Myocyte (in vitro differentiated cells): Measurements from ENCODE around the gene KDM4D. TPM values are rescaled to one million over a fixed set of nuclear protein-coding genes. Genes with fewer than 3 reads are reported as not detected.
"Not testable (repeated sequence)": the region's sequence is repeated elsewhere in the genome, so short reads cannot be mapped to it uniquely, and the experiment has no call there.

ENCODE experiments used
- DNase-seq: peaks from one replicate; pipeline ENCODE4 v3.0.0-alpha.2; 2012; ENCODE audit warnings: low read depth
- total RNA-seq: library from RNA; depleted of rRNA; stranded (reverse); fragments of >200 nt; gene quantifications from 2 replicates; pipeline ENCODE4 v1.2.3, GENCODE V29; 2014

The KDM4D gene
- total RNA-seq, 1 donor from 2014 or later, result 1.6 TPM

DNA sequence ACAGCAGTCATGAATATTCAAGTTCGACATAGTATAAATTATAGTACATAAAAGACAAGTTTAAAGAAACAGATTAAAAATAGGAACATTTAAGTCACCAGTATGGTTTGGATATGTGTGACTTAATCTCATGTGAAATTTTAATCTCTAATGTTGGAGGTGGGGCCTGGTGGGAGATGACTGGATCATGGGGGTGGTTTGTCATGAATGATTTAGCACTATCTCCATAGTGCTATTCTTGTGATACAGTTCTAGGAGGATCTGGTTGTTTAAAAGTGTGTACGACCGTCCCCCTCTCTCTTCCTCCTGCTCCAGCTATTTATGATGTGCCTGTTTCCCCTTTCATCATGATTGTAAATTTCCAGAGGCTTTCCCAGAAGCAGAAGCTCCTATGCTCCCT, 54.8 kb downstream of the KDM4D start:
- DNase-seq, result no peak

DNA sequence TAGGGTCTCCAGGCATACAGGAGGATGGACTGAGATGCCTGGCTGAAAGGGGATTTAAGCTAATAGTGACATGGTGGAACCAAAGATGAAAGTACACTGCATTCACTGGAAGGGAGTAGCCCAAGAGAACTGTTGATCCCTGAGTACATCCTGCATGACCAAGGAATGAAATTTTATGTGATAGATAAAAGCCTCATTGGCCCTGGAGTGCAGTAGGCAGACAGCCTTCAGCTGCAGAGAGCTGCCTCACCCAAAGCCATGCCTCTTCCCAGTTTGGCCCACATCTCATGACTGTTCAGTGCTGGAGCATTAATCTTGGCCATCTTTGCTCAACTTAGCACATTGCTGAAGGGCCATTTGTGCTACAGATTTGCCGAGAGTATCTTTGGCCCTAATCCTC, 59.5 kb downstream of the KDM4D start:
- DNase-seq, result no peak

DNA sequence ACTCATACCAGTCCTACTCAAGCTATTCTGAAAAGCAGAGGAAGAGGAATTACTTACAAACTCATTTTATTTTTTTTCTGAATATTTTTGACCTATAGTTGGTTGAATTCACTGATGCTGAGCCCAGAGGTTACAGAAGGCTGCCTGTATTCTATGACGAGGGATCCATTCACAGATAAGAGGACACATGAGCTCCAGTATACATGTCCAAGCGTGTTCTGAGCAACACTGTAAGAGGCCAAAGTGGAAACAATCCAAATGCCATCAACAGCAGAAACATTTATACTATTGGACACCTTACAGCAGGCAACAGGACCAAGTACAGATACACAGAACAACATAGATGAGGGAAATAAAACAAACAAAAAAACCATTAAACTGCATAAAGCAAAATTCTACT, 61.8 kb downstream of the KDM4D start:
- no peak for DNase-seq

DNA sequence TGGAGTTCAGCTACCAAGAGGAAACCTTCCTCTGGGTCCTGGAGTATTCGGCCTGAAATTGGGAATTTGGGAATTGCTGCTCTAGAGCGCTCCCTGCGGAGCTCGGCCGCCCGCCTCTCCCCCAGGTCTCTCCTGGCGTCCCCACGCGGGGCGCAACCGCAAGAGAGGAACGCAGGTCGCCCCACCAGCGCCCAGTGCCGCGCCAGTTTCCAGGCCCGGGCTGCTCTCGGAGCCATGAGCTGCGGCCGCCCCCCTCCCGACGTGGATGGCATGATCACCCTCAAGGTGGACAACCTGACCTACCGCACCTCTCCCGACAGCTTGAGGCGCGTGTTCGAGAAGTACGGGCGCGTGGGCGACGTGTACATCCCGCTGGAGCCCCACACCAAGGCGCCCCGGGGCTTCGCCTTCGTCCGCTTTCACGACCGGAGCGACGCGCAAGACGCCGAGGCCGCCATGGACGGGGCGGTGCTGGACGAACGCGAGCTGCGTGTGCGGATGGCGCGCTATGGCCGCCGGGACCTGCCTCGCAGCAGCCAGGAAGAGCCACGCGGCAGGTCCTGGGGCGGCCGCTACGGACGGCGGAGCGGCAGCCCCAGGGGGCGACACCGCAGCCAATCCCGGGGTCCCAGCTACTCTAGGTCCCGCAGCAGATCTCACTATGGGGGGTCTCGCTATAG, 64.0 kb downstream of the KDM4D start:
- DNase-seq, result not testable (repeated sequence)

DNA sequence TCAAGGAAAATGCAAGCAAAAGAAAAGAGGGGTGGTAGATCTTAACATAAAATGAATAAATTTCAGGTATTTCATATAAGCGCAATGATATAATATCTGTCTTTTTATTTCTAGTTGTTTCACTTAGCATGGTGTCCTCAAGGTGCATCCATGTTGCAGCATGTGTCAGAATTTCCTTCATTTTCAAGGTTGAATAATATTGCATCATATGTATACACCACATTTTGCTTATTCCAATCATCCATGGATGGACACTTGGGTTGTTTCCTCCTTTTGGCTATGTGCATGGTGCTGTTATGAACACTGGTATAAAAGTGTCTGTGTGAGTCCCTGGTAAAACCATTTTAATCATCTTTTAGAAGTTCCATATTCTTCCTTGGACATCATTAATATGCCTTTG, 68.7 kb downstream of the KDM4D start:
- DNase-seq, result no peak

DNA sequence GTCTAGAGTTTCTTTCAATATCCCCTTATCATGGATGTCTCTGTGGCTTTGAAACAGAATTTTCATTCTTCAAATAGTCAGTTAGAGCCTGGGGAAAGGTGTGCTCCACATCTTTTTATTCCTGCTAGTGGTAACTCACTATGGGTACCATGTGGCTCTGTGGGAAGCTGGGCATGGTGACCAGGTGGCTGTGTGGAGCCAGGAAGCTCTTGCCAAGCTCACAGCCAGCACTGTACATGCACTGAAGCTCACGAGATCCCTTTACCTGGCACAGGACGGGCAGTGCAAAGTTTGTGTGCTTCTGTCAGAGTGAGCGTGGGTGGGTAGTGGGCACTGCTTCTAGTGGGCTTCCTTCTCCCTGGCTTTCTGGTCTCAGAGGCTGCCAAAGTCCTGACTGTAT, 69.4 kb downstream of the KDM4D start:
- DNase-seq, result no peak

DNA sequence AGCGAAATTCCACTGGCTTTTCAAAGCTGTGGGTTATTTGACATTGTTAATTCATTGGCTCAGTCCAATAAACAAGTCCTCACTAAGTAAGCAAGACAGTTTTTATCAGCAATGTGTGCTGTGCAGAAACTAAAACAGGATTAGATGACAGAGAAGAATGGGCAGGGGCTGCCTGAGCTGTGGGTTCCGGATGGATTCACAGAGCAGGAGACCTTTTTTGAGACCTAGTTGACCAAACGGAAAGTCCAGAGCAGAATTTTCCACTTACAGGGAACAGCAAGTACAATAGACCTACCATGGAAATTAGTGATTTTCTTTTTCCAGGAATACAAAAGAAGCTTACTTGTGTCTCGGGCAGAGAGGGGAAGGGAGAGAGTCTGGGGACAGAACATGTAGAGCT, 70.5 kb downstream of the KDM4D start:
- DNase-seq, result no peak

DNA sequence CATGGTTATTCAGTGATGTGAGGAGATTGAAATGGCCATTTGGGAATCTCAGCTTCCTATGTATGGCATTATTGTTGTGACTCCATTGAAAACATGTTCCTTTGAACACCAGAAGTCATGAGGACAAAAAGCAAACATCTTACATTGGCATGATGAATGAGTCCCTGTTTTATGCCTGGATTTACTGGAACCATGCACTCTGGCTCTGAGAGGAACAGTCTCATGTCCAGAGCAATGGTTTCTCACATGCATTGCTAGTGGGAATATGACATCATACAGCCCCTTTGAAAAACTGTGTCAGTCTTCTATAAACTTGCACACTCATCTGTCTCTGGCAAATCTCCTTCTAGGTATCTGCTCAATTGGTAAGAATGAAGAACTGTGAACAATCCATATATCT, 72.3 kb downstream of the KDM4D start:
- no peak for DNase-seq

Other genes with a start within 250 kb of the KDM4D start
- 69.4 and 77.3 TPM in 2 replicates for gene AMOTL1, start 205.4 kb upstream of the KDM4D start, total RNA-seq
- 42.1 and 46.0 TPM in 2 replicates for gene CWC15, start 153 bp upstream of the KDM4D start, total RNA-seq
- not detected in 2 replicates for gene KDM4E, start 51.5 kb downstream of the KDM4D start, total RNA-seq
- gene KDM4F, start 75.7 kb downstream of the KDM4D start, total RNA-seq, result not detected in 2 replicates
- 18.4 and 28.7 TPM in 2 replicates for gene SRSF8, start 93.2 kb downstream of the KDM4D start, total RNA-seq
- 21.7 and 64.8 TPM in 2 replicates for gene ENDOD1, start 116.1 kb downstream of the KDM4D start, total RNA-seq